HEK293T (cell line): ENCODE results near the gene NAALADL2.

Experiments
- CTCF ChIA-PET: fragments of 350-600 bp; formaldehyde crosslinking; extraction: SDS; loops from one replicate; lab custom pipeline; 2021; ENCODE audit warnings: antibody characterized with exemption, inconsistent platforms; lab: Yijun Ruan, JAX
- POLR2A ChIA-PET: fragments of 350-600 bp; formaldehyde crosslinking; extraction: SDS; loops from one replicate; lab custom pipeline; 2020; ENCODE audit warnings: antibody characterized with exemption, inconsistent platforms; lab: Yijun Ruan, JAX
- DNase-seq: peaks from one replicate; pipeline ENCODE4 v3.0.0; 2012; ENCODE audit warnings: mixed read lengths; ENCODE audit errors: extremely low spot score
- ARNT ChIP-seq: fragments of 450-650 bp; IDR thresholded peaks from 2 replicates; pipeline ENCODE4 v1.6.1; 2017; ENCODE audit warnings: mild to moderate bottlenecking
- BHLHE40 ChIP-seq: fragments of 450-650 bp; IDR thresholded peaks from 2 replicates; pipeline ENCODE4 v1.6.1; 2016; ENCODE audit warnings: mild to moderate bottlenecking, moderate library complexity, borderline replicate concordance
- CTBP1 ChIP-seq: fragments of 450-650 bp; IDR thresholded peaks from 2 replicates; pipeline ENCODE4 v1.6.1; 2016; ENCODE audit warnings: borderline replicate concordance
- ELF4 ChIP-seq: fragments of 450-650 bp; IDR thresholded peaks from 2 replicates; pipeline ENCODE4 v1.6.1; 2017; ENCODE audit warnings: antibody characterized with exemption
- FOXA1 ChIP-seq: fragments of 450-650 bp; IDR thresholded peaks from 2 replicates; pipeline ENCODE4 v1.6.1; 2016; ENCODE audit warnings: mild to moderate bottlenecking
- FOXK2 ChIP-seq: fragments of 450-650 bp; IDR thresholded peaks from 2 replicates; pipeline ENCODE4 v1.6.1; 2016; ENCODE audit warnings: mild to moderate bottlenecking
- FOXM1 ChIP-seq: fragments of 450-650 bp; IDR thresholded peaks from 2 replicates; pipeline ENCODE4 v1.6.1; 2017; ENCODE audit warnings: mild to moderate bottlenecking, borderline replicate concordance
- HDGF ChIP-seq: fragments of 450-650 bp; IDR thresholded peaks from 2 replicates; pipeline ENCODE4 v1.6.1; 2017; ENCODE audit warnings: antibody characterized with exemption, borderline replicate concordance
- L3MBTL2 ChIP-seq: fragments of 450-650 bp; conservative IDR thresholded peaks from 2 replicates; pipeline ENCODE4 v1.6.1; 2016; ENCODE audit warnings: mild to moderate bottlenecking
- LEF1 ChIP-seq: fragments of 450-650 bp; IDR thresholded peaks from 2 replicates; pipeline ENCODE4 v1.6.1; 2017; ENCODE audit warnings: mild to moderate bottlenecking, borderline replicate concordance
- NFRKB ChIP-seq: fragments of 450-650 bp; IDR thresholded peaks from 2 replicates; pipeline ENCODE4 v1.6.1; 2016; ENCODE audit warnings: mild to moderate bottlenecking, moderate library complexity
- SP1 ChIP-seq: fragments of 450-650 bp; IDR thresholded peaks from 2 replicates; pipeline ENCODE4 v1.6.1; 2017
- SUZ12 ChIP-seq: fragments of 450-650 bp; IDR thresholded peaks from 2 replicates; pipeline ENCODE4 v1.6.1; 2016; ENCODE audit warnings: mild to moderate bottlenecking
- TARDBP ChIP-seq: fragments of 450-650 bp; IDR thresholded peaks from 2 replicates; pipeline ENCODE4 v1.6.1; 2016
- ZNF384 ChIP-seq: fragments of 450-650 bp; IDR thresholded peaks from 2 replicates; pipeline ENCODE4 v1.6.1; 2016
- TF ChIP-seq, protein P1 (sequence below): fragments of 450-650 bp; IDR thresholded peaks from 2 replicates; pipeline ENCODE4 v1.6.1; 2016

Gene NAALADL2

GRCh38 chr3:175211466-175211865 lies 352.3 kb downstream of the NAALADL2 start:
- ChIA-PET POLR2A (no interaction called here), CTCF (no interaction called here)
- DNase-seq = no peak
- no peak for TF ChIP-seq TARDBP
- TF ChIP-seq ZNF384 = no peak
- TF ChIP-seq L3MBTL2 = no peak
- TF ChIP-seq FOXK2 = no peak
- TF ChIP-seq FOXM1 = no peak
- TF ChIP-seq, protein P1, sequence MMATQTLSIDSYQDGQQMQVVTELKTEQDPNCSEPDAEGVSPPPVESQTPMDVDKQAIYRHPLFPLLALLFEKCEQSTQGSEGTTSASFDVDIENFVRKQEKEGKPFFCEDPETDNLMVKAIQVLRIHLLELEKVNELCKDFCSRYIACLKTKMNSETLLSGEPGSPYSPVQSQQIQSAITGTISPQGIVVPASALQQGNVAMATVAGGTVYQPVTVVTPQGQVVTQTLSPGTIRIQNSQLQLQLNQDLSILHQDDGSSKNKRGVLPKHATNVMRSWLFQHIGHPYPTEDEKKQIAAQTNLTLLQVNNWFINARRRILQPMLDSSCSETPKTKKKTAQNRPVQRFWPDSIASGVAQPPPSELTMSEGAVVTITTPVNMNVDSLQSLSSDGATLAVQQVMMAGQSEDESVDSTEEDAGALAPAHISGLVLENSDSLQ = no peak
- TF ChIP-seq HDGF = no peak
- TF ChIP-seq ARNT = no peak
- no peak for TF ChIP-seq ELF4
- TF ChIP-seq BHLHE40 = no peak

GRCh38 chr3:175212896-175213295 lies 353.8 kb downstream of the NAALADL2 start:
- no peak for DNase-seq
- POLR2A ChIA-PET = no interaction called here
- CTCF ChIA-PET = no interaction called here
- TF ChIP-seq HDGF = no peak
- no peak for TF ChIP-seq LEF1
- TF ChIP-seq L3MBTL2 = no peak
- TF ChIP-seq NFRKB = no peak
- TF ChIP-seq, protein P1 = no peak
- no peak for TF ChIP-seq TARDBP
- no peak for TF ChIP-seq BHLHE40
- no peak for TF ChIP-seq ZNF384
- no peak for TF ChIP-seq CTBP1
- TF ChIP-seq ARNT = no peak
- TF ChIP-seq FOXM1 = no peak

DNA sequence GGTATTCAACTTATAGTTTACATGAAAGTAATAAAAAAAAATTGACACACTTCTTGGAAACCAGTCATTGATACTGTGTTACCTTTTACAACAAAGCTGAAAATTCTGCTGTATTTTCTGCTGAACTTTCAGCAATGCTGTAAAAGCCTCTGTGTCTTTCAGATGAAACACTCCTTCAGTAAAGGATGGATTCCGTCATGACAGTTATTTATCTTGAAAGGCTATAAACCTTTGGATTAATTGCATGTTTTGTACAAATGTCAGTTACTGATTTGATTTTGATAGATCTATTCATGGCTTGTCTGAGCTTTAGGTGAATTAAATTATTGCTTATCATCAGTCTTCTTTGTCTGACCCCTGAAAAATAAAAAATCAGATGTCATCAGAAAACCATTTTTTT lies 355.1 kb downstream of the NAALADL2 start:
- TF ChIP-seq L3MBTL2 (no peak), SUZ12 (no peak), FOXM1 (no peak), SP1 (no peak), TARDBP (no peak), ZNF384 (no peak), ARNT (no peak)
- TF ChIP-seq, protein P1 = peak; percentile 52
- CTCF ChIA-PET = no interaction called here
- no peak for DNase-seq
- POLR2A ChIA-PET = no interaction called here

- TF ChIP-seq, protein P1 = no peak
- TF ChIP-seq SUZ12 = no peak
- TF ChIP-seq NFRKB = no peak
- no peak for TF ChIP-seq ELF4
- TF ChIP-seq L3MBTL2 = no peak
- no peak for TF ChIP-seq ZNF384
- no peak for TF ChIP-seq CTBP1
- TF ChIP-seq HDGF = no peak
- no peak for TF ChIP-seq FOXK2
- TF ChIP-seq SP1 = no peak
- TF ChIP-seq ARNT = no peak
- no peak for TF ChIP-seq FOXM1
- no peak for TF ChIP-seq BHLHE40
- TF ChIP-seq FOXA1 = no peak
- no peak for TF ChIP-seq TARDBP
- no peak for TF ChIP-seq LEF1
- ChIA-PET POLR2A (no interaction called here), CTCF (no interaction called here)
- DNase-seq = no peak
These were observed 356.7 kb downstream of the NAALADL2 start for GRCh38 chr3:175215833-175216232.

- ChIA-PET CTCF (no interaction called here), POLR2A (no interaction called here)
- DNase-seq = no peak
- no peak for TF ChIP-seq HDGF
These were observed 363.2 kb downstream of the NAALADL2 start for GRCh38 chr3:175222356-175222755.

GRCh38 chr3:175224051-175224450 lies 364.9 kb downstream of the NAALADL2 start:
- ChIA-PET POLR2A (no interaction called here), CTCF (no interaction called here)
- DNase-seq = no peak
- no peak for TF ChIP-seq NFRKB
- no peak for TF ChIP-seq ZNF384
- TF ChIP-seq HDGF = no peak
- TF ChIP-seq FOXK2 = no peak
- no peak for TF ChIP-seq CTBP1
- no peak for TF ChIP-seq FOXM1
- TF ChIP-seq SUZ12 = no peak
- TF ChIP-seq BHLHE40 = no peak
- TF ChIP-seq ELF4 = no peak
- no peak for TF ChIP-seq TARDBP
- TF ChIP-seq SP1 = no peak
- TF ChIP-seq FOXA1 = no peak
